ENCODE results near the gene NDUFB7. TPM values are rescaled to one million over a fixed set of nuclear protein-coding genes. Genes with fewer than 3 reads are reported as not detected.
"Not testable (repeated sequence)": the region's sequence is repeated elsewhere in the genome, so short reads cannot be mapped to it uniquely, and the experiment has no call there.

NDUFB7 gene
- total RNA-seq, 6 experiments from 2014 or later = 81.7 to 275 (median 112) TPM

- TF ChIP-seq CTCF (IDR thresholded peaks at IDR 0.05) = no peak
- TF ChIP-seq POLR2A (IDR thresholded peaks at IDR 0.05) = no peak
- intact Hi-C loops (cut with DNase I) = no loop called here
- no peaks in the 10 kb centered on the region for H3K27me3 ChIP-seq
- H3K4me1 ChIP-seq = no peaks in the 10 kb centered on the region
- 38% methylated on average over 3 of the region's 4 CpGs for WGBS (ENCODE audit: insufficient coverage, low coverage, low lambda C conversion rate, missing lambda C conversion rate)
- H3K36me3 ChIP-seq = no peaks in the 10 kb centered on the region
- no peak overlapping the region for H3K27ac ChIP-seq
- H3K4me3 ChIP-seq = no peak overlapping the region
- ATAC-seq (peak; percentile 36 to 70 (median 52)), DNase-seq (no peak)
- H3K9me3 ChIP-seq = no peaks in the 10 kb centered on the region
These were observed 42.2 kb upstream of the NDUFB7 start for GRCh38 chr19:14614099-14614412.

GRCh38 chr19:14613399-14614098 lies 41.7 kb upstream of the NDUFB7 start:
- H3K27me3 ChIP-seq; DNase-seq; H3K9me3 ChIP-seq; H3K36me3 ChIP-seq; ATAC-seq; H3K4me3 ChIP-seq; H3K27ac ChIP-seq; H3K4me1 ChIP-seq; intact Hi-C loops (cut with DNase I): not testable (repeated sequence)
- 57% methylated on average over 13 of the region's 14 CpGs for WGBS (ENCODE audit: insufficient coverage, low coverage, low lambda C conversion rate, missing lambda C conversion rate)

GRCh38 chr19:14612657-14613056 lies 40.8 kb upstream of the NDUFB7 start:
- WGBS (ENCODE audit: insufficient coverage, low coverage, low lambda C conversion rate, missing lambda C conversion rate) = 96% methylated on average over 3 of the region's 4 CpGs
- DNase-seq (no peak), ATAC-seq (no peak)
- Histone ChIP-seq H3K27ac (no peak overlapping the region), H3K4me1 (no peaks in the 10 kb centered on the region), H3K9me3 (no peaks in the 10 kb centered on the region), H3K36me3 (no peaks in the 10 kb centered on the region), H3K27me3 (no peaks in the 10 kb centered on the region), H3K4me3 (no peak overlapping the region)
- intact Hi-C loops (cut with DNase I) = no loop called here
- no peak for TF ChIP-seq POLR2A (IDR thresholded peaks at IDR 0.05)
- TF ChIP-seq CTCF (IDR thresholded peaks at IDR 0.05) = no peak

- DNase-seq = not testable (repeated sequence)
These were observed 40.4 kb upstream of the NDUFB7 start for GRCh38 chr19:14612242-14612641.

GRCh38 chr19:14611051-14611450 lies 39.2 kb upstream of the NDUFB7 start:
- Histone ChIP-seq H3K27me3 (no peaks in the 10 kb centered on the region), H3K27ac (no peak overlapping the region), H3K4me3 (no peak overlapping the region), H3K4me1 (no peaks in the 10 kb centered on the region), H3K9me3 (no peaks in the 10 kb centered on the region), H3K36me3 (no peaks in the 10 kb centered on the region)
- 59% methylated on average over 4 of the region's 4 CpGs for WGBS (ENCODE audit: insufficient coverage, low coverage, low lambda C conversion rate, missing lambda C conversion rate)
- DNase-seq = no peak
- intact Hi-C loops (cut with DNase I) = no loop called here
- TF ChIP-seq CTCF (IDR thresholded peaks at IDR 0.05) = no peak
- TF ChIP-seq POLR2A (IDR thresholded peaks at IDR 0.05) = no peak
- ATAC-seq = no peak

More at GRCh38 chr19:14612242-14612641, 40.4 kb upstream of the NDUFB7 start:
- H3K27ac ChIP-seq; intact Hi-C loops (cut with DNase I); ATAC-seq; H3K27me3 ChIP-seq; H3K36me3 ChIP-seq; H3K4me3 ChIP-seq; H3K4me1 ChIP-seq; H3K9me3 ChIP-seq: not testable (repeated sequence)
- 62% methylated on average over 5 of the region's 5 CpGs for WGBS (ENCODE audit: insufficient coverage, low coverage, low lambda C conversion rate, missing lambda C conversion rate)
